H1 (cell line): ENCODE measurements around the gene MYO15B. TPM values are rescaled to one million over a fixed set of nuclear protein-coding genes. Genes with fewer than 3 reads are reported as not detected.

ENCODE experiments used
- CHD1 ChIP-seq: IDR thresholded peaks from 2 replicates; pipeline ENCODE4 v1.6.1; 2012; ENCODE audit warnings: low read depth, low read length, improper control_type of control experiment
- CHD7 ChIP-seq: fragments of 300-600 bp; sonication (generic); IDR thresholded peaks from 2 replicates; pipeline ENCODE4 v1.7.1; 2012; ENCODE audit warnings: low read length, moderate library complexity, mild to moderate bottlenecking, inconsistent platforms; ENCODE audit not compliant: insufficient replicate concordance
- EP300 ChIP-seq, 2 experiments: IDR thresholded peaks; 1 replicate in 1 of 2; 2 replicates in 1 of 2; pipeline ENCODE4 v1.6.1; 2011 to 2012; ENCODE audit warnings: low read depth in 2 of 2, low read length in 2 of 2, mild to moderate bottlenecking in 2 of 2, borderline replicate concordance in 1 of 2, inconsistent platforms in 1 of 2, moderate library complexity in 1 of 2
- GTF2F1 ChIP-seq: IDR thresholded peaks from 2 replicates; pipeline ENCODE4 v1.6.1; 2012; ENCODE audit warnings: low read depth, low read length, improper control_type of control experiment, borderline replicate concordance
- JUN ChIP-seq: IDR thresholded peaks from 2 replicates; pipeline ENCODE4 v1.6.1; 2011; ENCODE audit warnings: low read depth, mild to moderate bottlenecking, improper control_type of control experiment, low read length
- KDM5A ChIP-seq: fragments of 200-600 bp; IDR thresholded peaks from 2 replicates; pipeline ENCODE4 v1.7.1; 2012; ENCODE audit warnings: mild to moderate bottlenecking, low read length, inconsistent platforms, mixed read lengths
- POLR2AphosphoS5 ChIP-seq: IDR thresholded peaks from 2 replicates; pipeline ENCODE4 v1.6.1; 2011; ENCODE audit warnings: low read depth, low read length
- RAD21 ChIP-seq, 2 experiments: IDR thresholded peaks in 1 of 2; conservative IDR thresholded peaks in 1 of 2; 2 replicates each; pipeline ENCODE4 v1.6.1; 2011; ENCODE audit warnings: low read depth in 2 of 2, low read length in 2 of 2, improper control_type of control experiment in 1 of 2, inconsistent platforms in 1 of 2, mild to moderate bottlenecking in 1 of 2, moderate library complexity in 1 of 2
- RXRA ChIP-seq: IDR thresholded peaks from 2 replicates; pipeline ENCODE4 v1.6.1; 2011; ENCODE audit warnings: low read depth, mild to moderate bottlenecking, low read length, moderate library complexity; ENCODE audit not compliant: insufficient read depth
- USF2 ChIP-seq: IDR thresholded peaks from 2 replicates; pipeline ENCODE4 v1.6.1; 2011; ENCODE audit warnings: low read length, improper control_type of control experiment
- polyA plus RNA-seq, 7 experiments: library from polyadenylated mRNA; depleted of rRNA in 3 of 7; stranded (reverse) in 5 of 7; unstranded in 2 of 7; fragments of >200 nt in 5 of 7; fragments of 200-250 nt in 2 of 7; gene quantifications; 1 replicate in 5 of 7; 2 replicates in 1 of 7; 4 replicates in 1 of 7; pipeline versions ENCODE4 v1.2.1 to v1.2.3, GENCODE V29; 2011 to 2013; ENCODE audit warnings: missing spikeins in 2 of 7, mixed read lengths in 2 of 7
- total RNA-seq: library from RNA; stranded (reverse); fragmentation: NEBNext Ultra II Directional; extraction: Animal tissue kit (Norgen Biotek cat#: 25700); gene quantifications from 2 replicates; pipeline ENCODE4 v1.2.1, GENCODE V29; 2021

The MYO15B gene
- total and polyA plus RNA-seq, 2 of the 8 experiments (the other 6 are each of a cell fraction or from before 2014, with no cell fraction given): 7.1 to 11.2 TPM

GRCh38 chr17:75667825-75668224 is 80.2 kb downstream of the MYO15B start (continued):
- TF ChIP-seq CHD7 (no peak), RAD21 (IDR thresholded peaks at IDR 0.05 in 1 of 2, conservative IDR thresholded peaks at IDR 0.05 in 1 of 2; ENCODE audit: low read depth in 2 of 2, low read length in 2 of 2) (no peak), POLR2AphosphoS5 (no peak), EP300 (IDR thresholded peaks at IDR 0.05; ENCODE audit: borderline replicate concordance in 1 of 2, low read depth in 2 of 2, low read length in 2 of 2) (no peak), USF2 (no peak), JUN (no peak), GTF2F1 (no peak), RXRA (no peak), KDM5A (no peak), CHD1 (no peak)
